Esophagus squamous epithelium (tissue), 5 donors: Measurements from ENCODE around the gene HPSE2. TPM values are rescaled to one million over a fixed set of nuclear protein-coding genes. Genes with fewer than 3 reads are reported as not detected.

Source experiments
- DNase-seq: peaks from one replicate; lab custom pipeline; 2025; lab: John Stamatoyannopoulos, UW
- H3K27ac ChIP-seq, 4 donors: fragments of 200-600 bp; sonication (generic); one replicate each; pipeline ENCODE4 v1.5.1; 2016 to 2019; ENCODE audit warnings: mild to moderate bottlenecking in 1 of 4
- H3K27me3 ChIP-seq, 4 donors: fragments of 200-600 bp; sonication (generic); 1 replicate in 3 of 4; 2 replicates in 1 of 4; pipeline versions ENCODE4 v1.5.1 to v1.6.0; 2017 to 2021; ENCODE audit warnings: antibody characterized with exemption in 1 of 4
- H3K36me3 ChIP-seq, 3 donors: fragments of 200-600 bp; sonication (generic); one replicate each; pipeline ENCODE4 v1.5.1; 2016 to 2019
- H3K4me1 ChIP-seq, 3 donors: fragments of 200-600 bp; sonication (generic); one replicate each; pipeline ENCODE4 v1.5.1; 2017 to 2019
- H3K4me3 ChIP-seq, 4 donors: fragments of 200-600 bp; sonication (generic); 1 replicate in 3 of 4; 2 replicates in 1 of 4; pipeline ENCODE4 v1.5.1; 2016 to 2019; ENCODE audit warnings: mild to moderate bottlenecking in 2 of 4, moderate library complexity in 1 of 4
- H3K9me3 ChIP-seq, 3 donors: fragments of 200-600 bp; sonication (generic); one replicate each; pipeline ENCODE4 v1.5.1; 2016 to 2019
- CTCF ChIP-seq, 6 experiments: fragments of 450-650 bp in 4 of 6; fragments of 200-600 bp in 2 of 6; sonication (generic) in 2 of 6; IDR thresholded peaks; one replicate each; pipeline ENCODE4 v1.5.1; 2016 to 2019; ENCODE audit warnings: antibody characterized with exemption in 6 of 6, mild to moderate bottlenecking in 4 of 6, moderate library complexity in 4 of 6
- POLR2A ChIP-seq, 4 donors: fragments of 450-650 bp; IDR thresholded peaks; one replicate each; pipeline ENCODE4 v1.6.1; 2017; ENCODE audit warnings: antibody characterized with exemption in 4 of 4, mild to moderate bottlenecking in 4 of 4, moderate library complexity in 3 of 4
- WGBS, 2 donors: methylation state at CpG; one replicate each; pipeline ENCODE4 v1.1.5; 2018; 5-methylcytosine and 5-hydroxymethylcytosine counted together
- intact Hi-C: fragments of 100-400 bp; cut with DNase I; formaldehyde crosslinking; loops from one replicate; pipeline ENCODE4 v1.15.0; 2022
- total RNA-seq, 4 donors: library from RNA; depleted of rRNA; stranded (reverse); fragments of >200 nt; gene quantifications; one replicate each; pipeline ENCODE4 v1.1.0, GENCODE V29; 2016
- donor health status: DM: yes; HTN: yes; CAD: no.

The HPSE2 gene
- total RNA-seq, 4 donors from 2014 or later = 0.47 to 5.3 (median 2.6) TPM

- Histone ChIP-seq H3K4me3 (no peak overlapping the region), H3K4me1 (no peaks in the 10 kb centered on the region), H3K27ac (no peak overlapping the region), H3K27me3 (no peaks in the 10 kb centered on the region), H3K9me3 (no peaks in the 10 kb centered on the region), H3K36me3 (no peaks in the 10 kb centered on the region)
- no peak for DNase-seq
- intact Hi-C loops = no loop called here
- 68 to 95% methylated on average over 1 of the region's 1 CpG for WGBS, 2 donors
- TF ChIP-seq POLR2A (IDR thresholded peaks at IDR 0.05) (no peak), CTCF (IDR thresholded peaks at IDR 0.05) (no peak)
Observed at GRCh38 chr10:98713586-98713985, 522.1 kb downstream of the HPSE2 start.

GRCh38 chr10:98696516-98696915 is 539.1 kb downstream of the HPSE2 start:
- Histone ChIP-seq H3K4me1 (no peaks in the 10 kb centered on the region), H3K27me3 (no peaks in the 10 kb centered on the region), H3K27ac (no peak overlapping the region), H3K36me3 (no peaks in the 10 kb centered on the region), H3K9me3 (no peaks in the 10 kb centered on the region), H3K4me3 (no peak overlapping the region)
- TF ChIP-seq CTCF (IDR thresholded peaks at IDR 0.05) (no peak), POLR2A (IDR thresholded peaks at IDR 0.05) (no peak)
- WGBS, 2 donors = 40 to 79% methylated on average over 2 to 3 of the region's 5 CpGs
- DNase-seq = no peak
- intact Hi-C loops = no loop called here

- H3K36me3 ChIP-seq = no peaks in the 10 kb centered on the region
- no peaks in the 10 kb centered on the region for H3K4me1 ChIP-seq
- H3K27ac ChIP-seq = no peak overlapping the region
- no peaks in the 10 kb centered on the region for H3K27me3 ChIP-seq
- TF ChIP-seq CTCF (IDR thresholded peaks at IDR 0.05) (no peak), POLR2A (IDR thresholded peaks at IDR 0.05) (no peak)
- no peak for DNase-seq
- no peaks in the 10 kb centered on the region for H3K9me3 ChIP-seq
- H3K4me3 ChIP-seq = no peak overlapping the region
- intact Hi-C loops = no loop called here
Observed at GRCh38 chr10:98694883-98695282, 540.8 kb downstream of the HPSE2 start.

GRCh38 chr10:98694014-98694413 is 541.6 kb downstream of the HPSE2 start:
- DNase-seq = no peak
- WGBS, 2 donors = 55 to 71% methylated on average over 2 of the region's 2 CpGs
- no peak for TF ChIP-seq CTCF (IDR thresholded peaks at IDR 0.05)
- no peak for TF ChIP-seq POLR2A (IDR thresholded peaks at IDR 0.05)
- H3K4me1 ChIP-seq = no peaks in the 10 kb centered on the region
- intact Hi-C loops = no loop called here
- H3K27ac ChIP-seq = no peak overlapping the region
- H3K4me3 ChIP-seq = no peak overlapping the region
- no peaks in the 10 kb centered on the region for H3K9me3 ChIP-seq
- H3K36me3 ChIP-seq = no peaks in the 10 kb centered on the region
- H3K27me3 ChIP-seq = no peaks in the 10 kb centered on the region

GRCh38 chr10:98687685-98688084 is 548.0 kb downstream of the HPSE2 start:
- WGBS, 2 donors = 87 to 90% methylated on average over 1 of the region's 1 CpG
- Histone ChIP-seq H3K4me1 (no peaks in the 10 kb centered on the region), H3K36me3 (no peaks in the 10 kb centered on the region), H3K9me3 (peaks cover 0 to 12% (median 0%) of the 10 kb centered on the region in 3 donors), H3K27me3 (no peaks in the 10 kb centered on the region), H3K27ac (no peak overlapping the region), H3K4me3 (no peak overlapping the region)
- TF ChIP-seq CTCF (IDR thresholded peaks at IDR 0.05) (no peak), POLR2A (IDR thresholded peaks at IDR 0.05) (no peak)
- no peak for DNase-seq
- intact Hi-C loops = no loop called here
